K562 (cell line): ENCODE data around the gene YLPM1. TPM values are rescaled to one million over a fixed set of nuclear protein-coding genes. Genes with fewer than 3 reads are reported as not detected.

Experiments
- ATAC-seq: fragments of 200-7000 bp; cut with Tn5 transposase; 3 replicates; pipeline ENCODE4 v1.9.1; 2020; ENCODE audit warnings: moderate library complexity
- BruUV-seq: library from RNA; stranded (reverse); fragments of 400-500 nt; replicated peaks from 2 replicates; lab custom pipeline; 2021; lab: Mats Ljungman, UMichigan
- CTCF ChIA-PET: fragments of 300-600 bp; formaldehyde crosslinking; extraction: SDS; loops from one replicate; lab custom pipeline; 2021; ENCODE audit warnings: low intra/inter-chr PET ratio; lab: Yijun Ruan, JAX
- POLR2A ChIA-PET: fragments of 300-600, 350-650 bp; sonication (Branson Sonifier 250); formaldehyde crosslinking; extraction: SDS; loops from one replicate; lab custom pipeline; 2021; ENCODE audit warnings: antibody characterized with exemption, inconsistent platforms; lab: Yijun Ruan, JAX
- DNase-seq, 4 experiments: peaks; one replicate each; pipeline versions ENCODE4 v3.0.0 to v3.0.0-alpha.2; 2011 to 2018; ENCODE audit warnings: low spot score in 3 of 4, mixed read lengths in 3 of 4; ENCODE audit errors: extremely low read depth in 1 of 4
- FAIRE-seq: peaks from 2 replicates; lab custom pipeline; 2011; peaks lifted over from hg19 to GRCh38; lab: Jason Lieb, UNC
- H2AFZ ChIP-seq: 2 replicates; pipeline ENCODE4 v1.6.0; 2011; ENCODE audit warnings: low read depth, low read length, control low read depth, inconsistent platforms
- H3K27ac ChIP-seq: fragments of 200-600 bp; 3 replicates; pipeline ENCODE4 v1.8.0; 2011; ENCODE audit warnings: low read depth, mild to moderate bottlenecking, control low read depth, inconsistent platforms, low read length, moderate library complexity, mixed read lengths; ENCODE audit errors: extremely low read depth
- H3K27me3 ChIP-seq, 2 experiments: fragments of 300-600 bp in 1 of 2; 2 replicates in 1 of 2; 3 replicates in 1 of 2; pipeline versions ENCODE4 v1.6.0 to v1.8.0; 2011; ENCODE audit warnings: inconsistent platforms in 2 of 2, low read length in 2 of 2, mild to moderate bottlenecking in 1 of 2, mixed read lengths in 1 of 2, moderate library complexity in 1 of 2; ENCODE audit not compliant: control insufficient read depth in 2 of 2, insufficient read depth in 2 of 2
- H3K36me3 ChIP-seq: fragments of 300-600 bp; 3 replicates; pipeline ENCODE4 v1.8.0; 2011; ENCODE audit warnings: mild to moderate bottlenecking, low read length, inconsistent platforms; ENCODE audit not compliant: control insufficient read depth, insufficient read depth
- H3K4me1 ChIP-seq, 2 experiments: fragments of 200-600 bp in 1 of 2; replicated peaks in 1 of 2; 2 replicates in 1 of 2; 3 replicates in 1 of 2; pipeline versions ENCODE4 v1.5.1 to v1.8.0; 2011; ENCODE audit warnings: inconsistent platforms in 2 of 2, low read length in 2 of 2, mild to moderate bottlenecking in 1 of 2, mixed read lengths in 1 of 2, moderate library complexity in 1 of 2; ENCODE audit not compliant: control insufficient read depth in 2 of 2, insufficient read depth in 2 of 2
- H3K4me2 ChIP-seq: 2 replicates; pipeline ENCODE4 v1.6.1; 2011; ENCODE audit warnings: low read length, control low read depth, inconsistent platforms, mixed read lengths; ENCODE audit not compliant: insufficient read depth
- H3K4me3 ChIP-seq: fragments of 200-600 bp; sonication (generic), shearing (Covaris generic); 2 replicates; pipeline ENCODE4 v1.5.1; 2016; ENCODE audit warnings: control low read depth, inconsistent platforms
- H3K79me2 ChIP-seq: fragments of 200-600 bp; 3 replicates; pipeline ENCODE4 v1.8.0; 2011; ENCODE audit warnings: low read length, inconsistent platforms; ENCODE audit not compliant: control insufficient read depth, insufficient read depth
- H3K9ac ChIP-seq, 2 experiments: 2 replicates each; pipeline versions ENCODE4 v1.6.0 to v1.6.1; 2011; ENCODE audit warnings: low read depth in 2 of 2, low read length in 2 of 2, control low read depth in 1 of 2, inconsistent platforms in 1 of 2, mild to moderate bottlenecking in 1 of 2, mixed read lengths in 1 of 2; ENCODE audit not compliant: insufficient read depth in 1 of 2
- H3K9me1 ChIP-seq: one replicate; pipeline ENCODE4 v1.6.0; 2011; ENCODE audit warnings: inconsistent platforms, mild to moderate bottlenecking, low read length, moderate library complexity; ENCODE audit not compliant: control insufficient read depth, insufficient read depth
- H3K9me3 ChIP-seq: replicated peaks from 2 replicates; pipeline ENCODE4 v1.5.1; 2011; ENCODE audit warnings: low read depth, low read length, inconsistent platforms; ENCODE audit not compliant: control insufficient read depth, insufficient read depth
- H4K20me1 ChIP-seq: replicated peaks from 2 replicates; pipeline ENCODE4 v1.6.1; 2011; ENCODE audit warnings: low read length, inconsistent platforms, mixed read lengths; ENCODE audit not compliant: control insufficient read depth, insufficient read depth
- DNMT1 ChIP-seq: fragments of 450-650 bp; IDR thresholded peaks from 2 replicates; pipeline ENCODE4 v1.6.1; 2016; ENCODE audit warnings: antibody characterized with exemption, mild to moderate bottlenecking
- ELK1 ChIP-seq: sonication (generic); formaldehyde crosslinking; IDR thresholded peaks from 2 replicates; pipeline ENCODE4 v1.8.1; 2022; ENCODE audit warnings: missing genetic modification reagents
- ERF ChIP-seq: fragments of 450-650 bp; formaldehyde crosslinking; IDR thresholded peaks from 2 replicates; pipeline ENCODE4 v1.4.0; 2020; ENCODE audit warnings: mild to moderate bottlenecking, mixed read lengths
- FOXK2 ChIP-seq, 2 experiments: fragments of 450-650 bp; IDR thresholded peaks in 1 of 2; conservative IDR thresholded peaks in 1 of 2; 2 replicates each; pipeline ENCODE4 v1.6.1; 2016; ENCODE audit warnings: low read depth in 2 of 2, mild to moderate bottlenecking in 1 of 2
- HMG20B ChIP-seq: fragments of 250-450 bp; sonication (Bioruptor Pico); IDR thresholded peaks from 2 replicates; pipeline ENCODE4 v1.5.0; 2021; ENCODE audit warnings: mild to moderate bottlenecking
- ILK ChIP-seq: fragments of 450-650 bp; IDR thresholded peaks from 2 replicates; pipeline ENCODE4 v1.6.1; 2016; ENCODE audit warnings: missing genetic modification characterization, low read depth, mild to moderate bottlenecking, missing compliant biosample characterization, moderate library complexity, borderline replicate concordance
- MITF ChIP-seq: IDR thresholded peaks from 2 replicates; pipeline ENCODE4 v1.6.1; 2014; ENCODE audit warnings: antibody characterized with exemption
- NFE2 ChIP-seq: IDR thresholded peaks from 2 replicates; pipeline ENCODE4 v1.6.1; 2014; ENCODE audit warnings: antibody characterized with exemption, low read depth
- POLR2AphosphoS2 ChIP-seq: IDR thresholded peaks from 2 replicates; pipeline ENCODE4 v1.6.1; 2012; ENCODE audit warnings: low read length, improper control_type of control experiment
- PPARD ChIP-seq: fragments of 250-450 bp; sonication (Bioruptor Pico); IDR thresholded peaks from 2 replicates; pipeline ENCODE4 v1.8.0; 2022; ENCODE audit warnings: inconsistent platforms, mild to moderate bottlenecking, moderate library complexity
- RFX1 ChIP-seq: fragments of 450-650 bp; IDR thresholded peaks from 2 replicates; pipeline ENCODE4 v1.6.1; 2016; ENCODE audit warnings: mild to moderate bottlenecking, moderate library complexity
- RUNX1 ChIP-seq: sonication (generic); IDR thresholded peaks from 2 replicates; pipeline ENCODE4 v1.6.1; 2016; ENCODE audit warnings: antibody characterized with exemption, low read depth
- SFPQ ChIP-seq: fragments of 200-400 bp; formaldehyde crosslinking; IDR thresholded peaks from 2 replicates; pipeline ENCODE4 v1.6.1; 2017; ENCODE audit warnings: mild to moderate bottlenecking, low read depth, low read length, moderate library complexity
- SRSF7 ChIP-seq: fragments of 200-400 bp; formaldehyde crosslinking; optimal IDR thresholded peaks from 2 replicates; pipeline ENCODE3; 2017; ENCODE audit warnings: mild to moderate bottlenecking, low read depth, low read length
- ZEB2 ChIP-seq: fragments of 450-650 bp; IDR thresholded peaks from 2 replicates; pipeline ENCODE4 v1.6.1; 2016
- in situ Hi-C: fragments of 300-500 bp; cut with MboI; formaldehyde crosslinking; loops from 4 replicates; pipeline ENCODE4 v1.15.0; 2018; ENCODE audit warnings: inconsistent platforms, mixed read lengths
- intact Hi-C: fragments of 100-400 bp; cut with micrococcal nuclease; formaldehyde crosslinking; loops from 2 replicates; pipeline ENCODE4 v1.14.2; 2022
- polyA plus RNA-seq, 8 experiments: library from polyadenylated mRNA; depleted of rRNA in 4 of 8; stranded (reverse) in 5 of 8; unstranded in 3 of 8; fragments of >200 nt; fragmentation: Nextera tagmentation in 2 of 8; fragmentation: Illumina TruSeq in 1 of 8; extraction: Ambion mirVana in 2 of 8; extraction: Trizol in 1 of 8; gene quantifications; 2 replicates each; pipeline versions ENCODE4 v1.2.1 to v1.2.3, GENCODE V29; 2011 to 2014; ENCODE audit warnings: inconsistent platforms in 1 of 8, missing spikeins in 1 of 8
- total RNA-seq, 7 experiments: library from RNA; depleted of rRNA in 6 of 7; stranded (reverse); fragments of >200 nt in 6 of 7; fragmentation: Illumina TruSeq in 2 of 7; extraction: Trizol in 2 of 7; gene quantifications; 2 replicates each; pipeline versions ENCODE4 v1.2.1 to v1.2.3, GENCODE V29; 2011 to 2021; ENCODE audit warnings: low replicate concordance in 1 of 7

Gene YLPM1
- total and polyA plus RNA-seq, 9 of the 15 experiments (the other 6 are each of a cell fraction or from before 2014, with no cell fraction given), result 7.2 to 32.7 (median 14.6) TPM

GRCh38 chr14:74784634-74785033 is 21.5 kb downstream of the YLPM1 start:
- H3K4me1 ChIP-seq, result no peaks in the 10 kb centered on the region
- intact Hi-C loops, result no loop called here
- H3K9me3 ChIP-seq, result no peaks in the 10 kb centered on the region
- DNase-seq (no peak), FAIRE-seq (no peak), ATAC-seq (no peak)
- no peak for TF ChIP-seq FOXK2 (conservative IDR thresholded peaks at IDR 0.05 in 1 of 2, IDR thresholded peaks at IDR 0.05 in 1 of 2; ENCODE audit: low read depth in 2 of 2)
- TF ChIP-seq ILK (tag), result no peak
- TF ChIP-seq RUNX1, result no peak
- no peak for TF ChIP-seq SRSF7
- no peak for TF ChIP-seq HMG20B (CRISPR knock-in tag)
- TF ChIP-seq NFE2, result no peak
- TF ChIP-seq POLR2AphosphoS2, result no peak
- TF ChIP-seq ZEB2, result no peak
- TF ChIP-seq ERF, result no peak
- no peak for TF ChIP-seq MITF
- TF ChIP-seq SFPQ, result no peak
- TF ChIP-seq RFX1, result no peak
- no peak for TF ChIP-seq PPARD (CRISPR knock-in tag)
- TF ChIP-seq DNMT1, result no peak
- TF ChIP-seq ELK1, result no peak
- H3K36me3 ChIP-seq, result peaks cover 72% of the 10 kb centered on the region
- H2AFZ ChIP-seq, result no peak overlapping the region
- H3K9ac ChIP-seq, result no peak overlapping the region
- no peaks in the 10 kb centered on the region for H3K9me1 ChIP-seq
- H3K27me3 ChIP-seq, result no peaks in the 10 kb centered on the region
- ChIA-PET CTCF (no interaction called here), POLR2A (interaction anchor here (0.8 kb wide), 1 partner anchor 14 kb away, joined by 3 read pairs; no protein-coding TSS in a partner anchor)
- peaks cover under 1% of the 10 kb centered on the region; the same call in 1 of the 3 replicates for H3K79me2 ChIP-seq
- in situ Hi-C loops, result no loop called here
- H3K27ac ChIP-seq, result no peak overlapping the region
- no peaks in the 10 kb centered on the region for H4K20me1 ChIP-seq
- H3K4me2 ChIP-seq, result no peak overlapping the region
- BruUV-seq, result no TSS peak
- H3K4me3 ChIP-seq, result no peak overlapping the region
